ENCODE results near the gene MELTF.
"Not testable (repeated sequence)": the region's sequence is repeated elsewhere in the genome, so short reads cannot be mapped to it uniquely, and the experiment has no call there.

GRCh38 chr3:197034778-197035177 is 5.2 kb upstream of the MELTF start:
- not testable (repeated sequence) for TF ChIP-seq EZH2 (IDR thresholded peaks at IDR 0.05; ENCODE audit: borderline replicate concordance, insufficient read depth, low read depth, low read length, poor library complexity, severe bottlenecking)
- TF ChIP-seq, protein P1, sequence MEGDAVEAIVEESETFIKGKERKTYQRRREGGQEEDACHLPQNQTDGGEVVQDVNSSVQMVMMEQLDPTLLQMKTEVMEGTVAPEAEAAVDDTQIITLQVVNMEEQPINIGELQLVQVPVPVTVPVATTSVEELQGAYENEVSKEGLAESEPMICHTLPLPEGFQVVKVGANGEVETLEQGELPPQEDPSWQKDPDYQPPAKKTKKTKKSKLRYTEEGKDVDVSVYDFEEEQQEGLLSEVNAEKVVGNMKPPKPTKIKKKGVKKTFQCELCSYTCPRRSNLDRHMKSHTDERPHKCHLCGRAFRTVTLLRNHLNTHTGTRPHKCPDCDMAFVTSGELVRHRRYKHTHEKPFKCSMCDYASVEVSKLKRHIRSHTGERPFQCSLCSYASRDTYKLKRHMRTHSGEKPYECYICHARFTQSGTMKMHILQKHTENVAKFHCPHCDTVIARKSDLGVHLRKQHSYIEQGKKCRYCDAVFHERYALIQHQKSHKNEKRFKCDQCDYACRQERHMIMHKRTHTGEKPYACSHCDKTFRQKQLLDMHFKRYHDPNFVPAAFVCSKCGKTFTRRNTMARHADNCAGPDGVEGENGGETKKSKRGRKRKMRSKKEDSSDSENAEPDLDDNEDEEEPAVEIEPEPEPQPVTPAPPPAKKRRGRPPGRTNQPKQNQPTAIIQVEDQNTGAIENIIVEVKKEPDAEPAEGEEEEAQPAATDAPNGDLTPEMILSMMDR (IDR thresholded peaks at IDR 0.05) = not testable (repeated sequence)
